K562 (cell line): Measurements from ENCODE around the gene TAF3. TPM values are rescaled to one million over a fixed set of nuclear protein-coding genes. Genes with fewer than 3 reads are reported as not detected.

Experiments used
- ATAC-seq: fragments of 200-7000 bp; cut with Tn5 transposase; 3 replicates; pipeline ENCODE4 v1.9.1; 2020; ENCODE audit warnings: moderate library complexity
- BruUV-seq: library from RNA; stranded (reverse); fragments of 400-500 nt; replicated peaks from 2 replicates; lab custom pipeline; 2021; lab: Mats Ljungman, UMichigan
- CTCF ChIA-PET: fragments of 300-600 bp; formaldehyde crosslinking; extraction: SDS; loops from one replicate; lab custom pipeline; 2021; ENCODE audit warnings: low intra/inter-chr PET ratio; lab: Yijun Ruan, JAX
- POLR2A ChIA-PET: fragments of 300-600, 350-650 bp; sonication (Branson Sonifier 250); formaldehyde crosslinking; extraction: SDS; loops from one replicate; lab custom pipeline; 2021; ENCODE audit warnings: antibody characterized with exemption, inconsistent platforms; lab: Yijun Ruan, JAX
- DNase-seq, 4 experiments: peaks; one replicate each; pipeline versions ENCODE4 v3.0.0 to v3.0.0-alpha.2; 2011 to 2018; ENCODE audit warnings: low spot score in 3 of 4, mixed read lengths in 3 of 4; ENCODE audit errors: extremely low read depth in 1 of 4
- FAIRE-seq: peaks from 2 replicates; lab custom pipeline; 2011; peaks lifted over from hg19 to GRCh38; lab: Jason Lieb, UNC
- H2AFZ ChIP-seq: 2 replicates; pipeline ENCODE4 v1.6.0; 2011; ENCODE audit warnings: low read depth, low read length, control low read depth, inconsistent platforms
- H3K27ac ChIP-seq: fragments of 200-600 bp; 3 replicates; pipeline ENCODE4 v1.8.0; 2011; ENCODE audit warnings: low read depth, mild to moderate bottlenecking, control low read depth, inconsistent platforms, low read length, moderate library complexity, mixed read lengths; ENCODE audit errors: extremely low read depth
- H3K27me3 ChIP-seq, 2 experiments: fragments of 300-600 bp in 1 of 2; 2 replicates in 1 of 2; 3 replicates in 1 of 2; pipeline versions ENCODE4 v1.6.0 to v1.8.0; 2011; ENCODE audit warnings: inconsistent platforms in 2 of 2, low read length in 2 of 2, mild to moderate bottlenecking in 1 of 2, mixed read lengths in 1 of 2, moderate library complexity in 1 of 2; ENCODE audit not compliant: control insufficient read depth in 2 of 2, insufficient read depth in 2 of 2
- H3K36me3 ChIP-seq: fragments of 300-600 bp; 3 replicates; pipeline ENCODE4 v1.8.0; 2011; ENCODE audit warnings: mild to moderate bottlenecking, low read length, inconsistent platforms; ENCODE audit not compliant: control insufficient read depth, insufficient read depth
- H3K4me1 ChIP-seq, 2 experiments: fragments of 200-600 bp in 1 of 2; replicated peaks in 1 of 2; 2 replicates in 1 of 2; 3 replicates in 1 of 2; pipeline versions ENCODE4 v1.5.1 to v1.8.0; 2011; ENCODE audit warnings: inconsistent platforms in 2 of 2, low read length in 2 of 2, mild to moderate bottlenecking in 1 of 2, mixed read lengths in 1 of 2, moderate library complexity in 1 of 2; ENCODE audit not compliant: control insufficient read depth in 2 of 2, insufficient read depth in 2 of 2
- H3K4me2 ChIP-seq: 2 replicates; pipeline ENCODE4 v1.6.1; 2011; ENCODE audit warnings: low read length, control low read depth, inconsistent platforms, mixed read lengths; ENCODE audit not compliant: insufficient read depth
- H3K4me3 ChIP-seq: fragments of 200-600 bp; sonication (generic), shearing (Covaris generic); 2 replicates; pipeline ENCODE4 v1.5.1; 2016; ENCODE audit warnings: control low read depth, inconsistent platforms
- H3K79me2 ChIP-seq: fragments of 200-600 bp; 3 replicates; pipeline ENCODE4 v1.8.0; 2011; ENCODE audit warnings: low read length, inconsistent platforms; ENCODE audit not compliant: control insufficient read depth, insufficient read depth
- H3K9ac ChIP-seq, 2 experiments: 2 replicates each; pipeline versions ENCODE4 v1.6.0 to v1.6.1; 2011; ENCODE audit warnings: low read depth in 2 of 2, low read length in 2 of 2, control low read depth in 1 of 2, inconsistent platforms in 1 of 2, mild to moderate bottlenecking in 1 of 2, mixed read lengths in 1 of 2; ENCODE audit not compliant: insufficient read depth in 1 of 2
- H3K9me1 ChIP-seq: one replicate; pipeline ENCODE4 v1.6.0; 2011; ENCODE audit warnings: inconsistent platforms, mild to moderate bottlenecking, low read length, moderate library complexity; ENCODE audit not compliant: control insufficient read depth, insufficient read depth
- H3K9me3 ChIP-seq: replicated peaks from 2 replicates; pipeline ENCODE4 v1.5.1; 2011; ENCODE audit warnings: low read depth, low read length, inconsistent platforms; ENCODE audit not compliant: control insufficient read depth, insufficient read depth
- H4K20me1 ChIP-seq: replicated peaks from 2 replicates; pipeline ENCODE4 v1.6.1; 2011; ENCODE audit warnings: low read length, inconsistent platforms, mixed read lengths; ENCODE audit not compliant: control insufficient read depth, insufficient read depth
- BRCA1 ChIP-seq, 2 experiments: fragments of 450-650 bp in 1 of 2; sonication (generic) in 1 of 2; formaldehyde crosslinking in 1 of 2; IDR thresholded peaks; 2 replicates each; pipeline versions ENCODE4 v1.5.0 to v1.6.1; 2017 to 2020; ENCODE audit warnings: mild to moderate bottlenecking in 1 of 2, missing genetic modification reagents in 1 of 2
- HDAC6 ChIP-seq: IDR thresholded peaks from 2 replicates; pipeline ENCODE4 v1.6.1; 2012; ENCODE audit warnings: low read depth, mild to moderate bottlenecking, control low read depth, inconsistent platforms, low read length, moderate library complexity
- NFIC ChIP-seq: fragments of 450-650 bp; IDR thresholded peaks from 2 replicates; pipeline ENCODE4 v1.6.1; 2017; ENCODE audit warnings: mild to moderate bottlenecking, inconsistent platforms
- NFIX ChIP-seq: fragments of 250-450 bp; sonication (Bioruptor Pico); IDR thresholded peaks from 2 replicates; pipeline ENCODE4 v1.4.0; 2020; ENCODE audit warnings: low read depth, mild to moderate bottlenecking, moderate library complexity
- PHF21A ChIP-seq: fragments of 450-650 bp; IDR thresholded peaks from 2 replicates; pipeline ENCODE4 v1.6.1; 2017; ENCODE audit warnings: low read depth, borderline replicate concordance
- PTBP1 ChIP-seq: fragments of 200-400 bp; formaldehyde crosslinking; IDR thresholded peaks from 2 replicates; pipeline ENCODE4 v1.6.1; 2017; ENCODE audit warnings: low read depth, low read length
- RAD21 ChIP-seq, 2 experiments: fragments of 250-450 bp in 1 of 2; fragments of 450-650 bp in 1 of 2; sonication (Bioruptor Pico) in 1 of 2; formaldehyde crosslinking in 1 of 2; IDR thresholded peaks in 1 of 2; conservative IDR thresholded peaks in 1 of 2; 2 replicates each; pipeline versions ENCODE4 v1.4.0 to v1.8.0; 2020 to 2022; ENCODE audit warnings: mild to moderate bottlenecking in 2 of 2, moderate library complexity in 1 of 2
- SMAD4 ChIP-seq: fragments of 250-450 bp; sonication (Bioruptor Pico); conservative IDR thresholded peaks from 2 replicates; pipeline ENCODE4 v1.8.0; 2021; ENCODE audit warnings: inconsistent platforms, mild to moderate bottlenecking, moderate library complexity
- TAF1 ChIP-seq: IDR thresholded peaks from 2 replicates; pipeline ENCODE4 v1.6.1; 2011; ENCODE audit warnings: mild to moderate bottlenecking, low read length, moderate library complexity; ENCODE audit not compliant: insufficient read depth, control insufficient read depth, severe bottlenecking; ENCODE audit errors: extremely low read depth
- ZNF77 ChIP-seq: fragments of 250-450 bp; sonication (Bioruptor Pico); IDR thresholded peaks from 2 replicates; pipeline ENCODE4 v1.5.0; 2020
- WGBS: fragments of 100-300 bp; shearing (Covaris generic); methylation state at CpG from one replicate; pipeline ENCODE4 v1.1.6; 2016; ENCODE audit warnings: low coverage, mixed read lengths; ENCODE audit not compliant: insufficient coverage; ENCODE audit errors: missing lambda C conversion rate; 5-methylcytosine and 5-hydroxymethylcytosine counted together
- in situ Hi-C: fragments of 300-500 bp; cut with MboI; formaldehyde crosslinking; loops from 4 replicates; pipeline ENCODE4 v1.15.0; 2018; ENCODE audit warnings: inconsistent platforms, mixed read lengths
- intact Hi-C: fragments of 100-400 bp; cut with micrococcal nuclease; formaldehyde crosslinking; loops from 2 replicates; pipeline ENCODE4 v1.14.2; 2022
- polyA plus RNA-seq, 8 experiments: library from polyadenylated mRNA; depleted of rRNA in 4 of 8; stranded (reverse) in 5 of 8; unstranded in 3 of 8; fragments of >200 nt; fragmentation: Nextera tagmentation in 2 of 8; fragmentation: Illumina TruSeq in 1 of 8; extraction: Ambion mirVana in 2 of 8; extraction: Trizol in 1 of 8; gene quantifications; 2 replicates each; pipeline versions ENCODE4 v1.2.1 to v1.2.3, GENCODE V29; 2011 to 2014; ENCODE audit warnings: inconsistent platforms in 1 of 8, missing spikeins in 1 of 8
- total RNA-seq, 7 experiments: library from RNA; depleted of rRNA in 6 of 7; stranded (reverse); fragments of >200 nt in 6 of 7; fragmentation: Illumina TruSeq in 2 of 7; extraction: Trizol in 2 of 7; gene quantifications; 2 replicates each; pipeline versions ENCODE4 v1.2.1 to v1.2.3, GENCODE V29; 2011 to 2021; ENCODE audit warnings: low replicate concordance in 1 of 7

TAF3 gene
- total and polyA plus RNA-seq, 9 of the 15 experiments (the other 6 are each of a cell fraction or from before 2014, with no cell fraction given): 1.5 to 9.9 (median 4.1) TPM

DNA sequence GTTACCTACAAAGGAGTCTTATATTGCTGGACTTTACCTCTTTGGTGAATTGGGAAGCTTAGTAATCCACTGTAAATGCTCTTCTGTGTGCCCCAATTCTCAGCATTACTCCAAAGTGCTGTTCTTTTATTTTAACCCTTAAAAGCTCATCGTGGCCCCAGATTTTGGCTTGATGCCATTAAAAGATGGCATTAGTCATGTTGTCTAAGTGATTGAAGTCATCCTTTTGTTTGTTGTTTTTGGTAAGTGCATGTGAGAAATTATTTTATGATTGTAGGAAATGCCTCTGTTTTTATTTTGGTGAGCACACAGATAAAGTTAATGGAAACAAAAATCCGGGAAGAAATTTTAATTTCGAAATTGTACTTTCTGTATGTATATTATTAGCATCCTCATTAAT, 153.6 kb downstream of the TAF3 start:
- Histone ChIP-seq H3K36me3 (no peaks in the 10 kb centered on the region), H3K4me1 (peaks cover 0 to 12% of the 10 kb centered on the region in 2 experiments; a peak in 4 of 5 replicates), H3K4me2 (no peak overlapping the region), H3K4me3 (no peak overlapping the region), H3K9me1 (no peaks in the 10 kb centered on the region), H4K20me1 (no peaks in the 10 kb centered on the region), H3K9ac (no peak overlapping the region), H3K27me3 (no peaks in the 10 kb centered on the region), H2AFZ (no peak overlapping the region), H3K9me3 (no peaks in the 10 kb centered on the region)
- no TSS peak for BruUV-seq
- CTCF ChIA-PET: no interaction called here
- ATAC-seq: no peak
- in situ Hi-C loops (no loop called here), intact Hi-C loops (no loop called here)
- POLR2A ChIA-PET: interaction anchor here (1.0 kb wide), 1 partner anchor 13 kb away, joined by 3 read pairs; no protein-coding TSS in a partner anchor
- TF ChIP-seq NFIX (CRISPR knock-in tag) (0 out of 2 replicates have a peak, but pooled peaks have one; percentile 4), PHF21A (no peak), BRCA1 (IDR thresholded peaks at IDR 0.05) (no peak), BRCA1 (CRISPR knock-in tag; IDR thresholded peaks at IDR 0.05) (no peak), NFIC (peak; percentile 84), TAF1 (no peak), RAD21 (CRISPR knock-in tag; conservative IDR thresholded peaks at IDR 0.05 in 1 of 2, IDR thresholded peaks at IDR 0.05 in 1 of 2) (no peak), SMAD4 (CRISPR knock-in tag) (no peak), HDAC6 (no peak), PTBP1 (no peak), ZNF77 (CRISPR knock-in tag) (no peak)
- TF ChIP-seq, all 486 proteins: peak for 2
- DNase-seq (no peak), FAIRE-seq (no peak)
- H3K27ac ChIP-seq: no peak overlapping the region
- 70% methylated on average over 3 of the region's 3 CpGs for WGBS
- no peaks in the 10 kb centered on the region for H3K79me2 ChIP-seq
